GM19395 (cell line): ENCODE results near the gene INHBB.
"Not testable (repeated sequence)": the region's sequence is repeated elsewhere in the genome, so short reads cannot be mapped to it uniquely, and the experiment has no call there.

ENCODE experiments used
- ATAC-seq: cut with Tn5 transposase; IDR thresholded peaks from one replicate; pipeline ENCODE4 v1.9.1; 2021; ENCODE audit warnings: mild to moderate bottlenecking, moderate library complexity; ENCODE audit not compliant: unreplicated experiment

INHBB gene

GRCh38 chr2:120376679-120377640 is 31.0 kb downstream of the INHBB start:
- ATAC-seq, result no peak

- no peak for ATAC-seq
Measured at GRCh38 chr2:120378605-120379004, 32.7 kb downstream of the INHBB start.

- no peak for ATAC-seq
Measured at GRCh38 chr2:120379916-120380893, 34.3 kb downstream of the INHBB start.

DNA sequence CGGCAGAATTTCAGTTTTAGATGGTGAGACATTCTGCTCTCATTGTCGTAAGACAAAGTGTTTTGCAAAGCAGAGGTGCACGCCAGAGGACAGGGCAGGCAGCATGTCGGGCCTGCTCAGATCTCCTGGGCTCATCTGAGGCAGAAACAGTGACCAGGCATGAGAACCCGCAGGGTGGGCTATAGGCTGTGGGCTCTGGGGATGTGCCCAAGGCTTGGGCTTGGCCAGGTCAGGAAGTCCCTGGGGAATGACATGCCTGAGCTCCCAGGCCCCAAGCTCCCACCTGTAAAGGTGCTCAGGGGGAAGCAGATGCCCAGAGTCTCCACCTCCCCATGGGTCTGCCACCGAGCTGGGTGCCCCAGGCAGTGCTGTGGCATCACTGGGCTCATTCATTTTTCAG is 35.3 kb downstream of the INHBB start:
- no peak for ATAC-seq

GRCh38 chr2:120381661-120382060 is 35.7 kb downstream of the INHBB start:
- ATAC-seq, result no peak

DNA sequence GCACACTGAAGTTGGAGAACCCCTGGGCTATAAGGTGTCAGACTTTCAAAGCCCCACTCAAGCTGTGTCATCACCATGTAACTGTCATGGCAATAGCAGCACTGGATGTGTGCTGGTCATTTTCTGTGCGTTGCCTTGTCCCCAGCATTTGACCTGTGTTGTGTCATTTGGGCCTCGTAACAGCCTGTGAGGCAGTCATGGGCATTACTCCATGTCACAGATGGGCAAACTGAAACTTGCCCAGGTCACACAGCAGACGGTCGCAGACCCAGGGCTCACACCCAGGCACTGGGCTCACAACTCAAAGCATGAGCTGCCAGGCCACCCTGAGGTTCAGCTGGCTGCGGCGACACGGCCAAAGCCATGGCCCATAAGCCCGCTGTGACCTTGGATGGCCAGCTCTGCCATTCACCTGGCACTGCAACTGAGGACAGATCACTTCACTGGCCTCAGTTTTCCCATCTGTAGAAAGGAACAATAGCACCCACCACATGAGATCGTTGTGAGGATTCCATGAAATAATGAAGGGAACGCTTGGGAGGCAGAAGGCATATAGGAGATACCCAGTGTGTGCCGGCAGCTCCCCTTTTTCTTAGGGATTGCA is 36.7 kb downstream of the INHBB start:
- no peak for ATAC-seq

DNA sequence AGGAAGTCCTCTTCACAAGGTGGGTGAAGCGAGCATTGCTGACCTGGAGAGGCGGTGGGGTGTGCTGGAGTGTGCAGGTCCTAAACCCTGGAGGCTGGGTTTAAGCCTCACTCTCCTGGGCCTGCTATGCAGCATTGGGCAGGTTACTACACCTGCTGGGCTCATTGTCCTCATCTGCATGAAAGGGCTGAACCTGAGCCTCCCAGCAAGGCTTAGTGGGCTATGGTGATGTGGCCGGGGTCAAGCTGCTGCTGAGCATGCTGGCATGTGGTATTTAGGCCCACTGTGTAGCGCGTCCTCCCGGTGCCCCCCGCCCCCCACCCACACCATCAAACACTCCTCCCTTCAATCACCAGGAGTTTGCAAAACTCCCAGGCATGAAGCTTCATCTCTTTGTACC is 37.3 kb downstream of the INHBB start:
- no peak for ATAC-seq

GRCh38 chr2:120383631-120384340 is 37.9 kb downstream of the INHBB start:
- ATAC-seq, result no peak

DNA sequence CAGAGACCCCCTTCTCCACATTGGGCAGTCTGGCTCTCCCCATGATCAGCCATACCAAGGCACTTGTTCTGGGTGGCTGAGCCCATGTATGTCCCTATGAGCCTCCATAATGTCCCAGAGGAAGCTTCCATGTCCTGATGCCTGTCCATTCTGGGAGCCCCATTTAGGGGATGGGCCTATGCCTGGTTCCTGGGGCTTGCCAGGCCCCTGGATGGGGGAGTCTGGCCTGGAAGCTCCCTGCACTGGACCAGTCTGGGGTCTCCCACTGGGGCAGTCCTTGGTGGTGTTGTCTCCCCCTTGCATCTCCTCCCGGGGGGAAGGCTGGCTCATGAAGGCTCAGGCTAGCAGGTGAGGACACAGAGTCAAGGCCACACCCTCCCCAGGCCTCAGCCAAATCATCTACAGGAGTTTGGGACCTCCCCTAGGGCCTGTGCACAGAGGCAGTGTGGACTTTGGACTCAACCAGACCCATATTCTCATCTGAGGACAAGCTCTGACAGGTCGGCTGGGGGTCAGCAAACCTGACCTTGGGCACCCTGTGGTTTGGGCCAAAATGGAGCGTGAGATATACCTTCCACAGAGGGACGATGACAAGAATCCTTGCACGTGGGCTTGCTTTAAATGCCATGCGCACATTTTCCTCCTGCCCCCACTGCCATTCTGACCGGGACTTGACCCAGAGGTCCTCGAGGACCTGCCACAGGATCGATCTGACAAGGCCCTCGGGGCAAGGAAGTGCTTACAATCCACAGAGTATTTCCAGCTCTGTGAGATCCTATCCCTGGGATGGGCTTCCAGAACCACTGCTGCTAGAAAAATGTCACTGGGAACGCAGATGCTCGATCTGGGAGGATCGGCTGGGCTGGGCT is 38.8 kb downstream of the INHBB start:
- ATAC-seq, result no peak

DNA sequence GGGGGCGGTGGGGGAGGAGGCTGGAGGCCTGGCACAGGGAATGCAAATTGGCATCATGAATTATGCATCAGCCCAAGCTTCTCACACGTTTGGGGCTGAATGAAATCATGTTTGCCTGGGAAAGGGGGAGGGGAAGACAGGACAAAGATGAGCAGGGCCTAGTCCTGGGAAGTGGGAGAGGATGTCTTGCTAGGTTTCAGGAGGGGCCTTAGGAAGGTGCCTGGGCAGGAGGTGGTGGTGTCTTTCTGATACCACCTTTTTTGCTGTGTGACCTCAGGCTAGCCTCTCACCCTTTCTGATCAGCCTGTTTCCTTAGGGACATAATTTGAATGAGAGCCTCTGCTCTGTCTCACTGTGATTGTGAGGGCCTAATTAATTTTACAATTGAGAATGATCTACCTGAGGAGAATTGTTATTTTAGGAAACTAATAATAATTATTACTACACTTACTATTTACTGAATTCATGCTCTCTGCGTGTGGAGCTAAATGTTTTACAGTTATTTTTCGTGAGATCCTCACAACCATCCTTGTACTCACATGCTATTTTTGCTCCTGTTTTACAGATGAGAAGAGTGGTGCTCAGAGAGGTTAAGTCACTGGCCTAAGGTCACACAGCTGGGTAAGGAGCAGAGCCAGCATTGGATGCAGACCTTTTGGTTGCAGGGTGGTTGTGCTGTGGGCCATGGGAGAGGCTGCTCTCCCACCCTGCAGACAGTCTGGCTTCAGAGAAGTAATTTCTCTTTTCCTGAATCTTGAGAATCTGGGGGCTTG is 39.6 kb downstream of the INHBB start:
- no peak for ATAC-seq

DNA sequence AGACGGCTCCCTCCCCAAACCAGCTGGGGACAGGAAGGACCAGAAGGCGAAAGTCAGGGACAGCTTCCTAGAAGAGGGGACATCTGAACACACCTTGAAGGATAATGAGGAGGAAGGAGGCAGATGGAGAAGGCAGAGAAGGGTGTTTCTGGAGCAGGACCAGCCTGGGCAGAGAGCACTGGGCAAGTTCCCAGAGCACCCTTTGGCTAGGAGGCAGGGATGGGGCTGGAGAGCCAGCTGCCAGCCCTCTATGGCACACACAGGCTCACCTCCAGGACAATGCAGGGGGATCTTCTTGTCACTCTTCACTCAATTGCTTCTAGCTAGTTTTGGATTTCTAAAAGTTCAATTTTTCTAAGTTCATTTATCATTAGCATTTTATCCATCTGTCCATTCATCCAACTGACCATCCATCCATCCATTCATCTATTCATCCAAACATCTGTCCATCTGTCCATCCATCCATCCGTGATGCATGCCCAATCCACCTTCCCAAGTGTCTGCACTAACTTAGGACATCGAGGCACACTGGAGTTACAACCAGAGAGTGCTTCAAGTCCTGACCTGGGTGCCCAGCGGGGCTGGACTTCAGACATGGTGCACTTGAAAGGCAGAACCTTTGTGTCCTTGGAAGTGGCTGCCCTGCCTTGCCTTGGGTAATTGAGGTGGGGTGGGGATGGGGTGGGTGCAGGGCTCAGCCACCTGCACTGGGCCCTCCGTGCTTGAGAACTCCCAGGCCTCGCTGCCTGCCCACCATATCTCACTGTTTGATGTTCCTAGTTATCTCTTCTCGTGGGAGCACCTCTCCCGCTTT is 42.5 kb downstream of the INHBB start:
- ATAC-seq, result no peak

DNA sequence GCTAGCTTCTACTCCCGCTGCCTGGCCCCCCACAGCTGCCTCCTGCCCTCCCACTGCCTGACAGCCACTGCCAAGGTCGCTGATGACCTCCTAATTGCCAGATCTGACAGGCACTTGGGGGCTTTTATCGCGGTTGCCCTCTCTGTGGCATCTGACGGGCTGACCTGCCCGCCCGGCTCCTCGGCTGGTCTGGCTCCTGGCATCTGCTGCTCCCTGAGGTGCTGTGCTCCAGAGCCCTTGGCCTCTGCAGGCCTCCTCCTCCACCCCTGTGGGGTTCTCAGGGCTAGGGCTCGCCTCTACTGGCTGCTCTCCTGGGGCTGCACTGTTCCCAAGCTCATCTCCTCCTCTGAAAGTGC is 43.1 kb downstream of the INHBB start:
- ATAC-seq, result no peak

GRCh38 chr2:120390381-120391055 is 44.6 kb downstream of the INHBB start:
- ATAC-seq, result no peak

DNA sequence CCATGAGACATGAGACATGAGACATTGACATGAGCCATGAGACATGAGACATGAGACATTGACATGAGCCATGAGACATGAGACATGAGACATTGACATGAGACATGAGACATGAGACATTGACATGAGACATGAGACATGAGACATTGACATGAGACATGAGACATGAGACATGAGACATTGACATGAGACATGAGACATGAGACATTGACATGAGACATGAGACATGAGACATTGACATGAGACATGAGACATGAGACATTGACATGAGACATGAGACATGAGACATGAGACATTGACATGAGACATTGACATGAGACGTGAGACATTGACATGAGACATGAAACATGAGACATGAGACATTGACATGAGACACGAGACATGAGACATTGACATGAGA is 45.4 kb downstream of the INHBB start:
- not testable (repeated sequence) for ATAC-seq

DNA sequence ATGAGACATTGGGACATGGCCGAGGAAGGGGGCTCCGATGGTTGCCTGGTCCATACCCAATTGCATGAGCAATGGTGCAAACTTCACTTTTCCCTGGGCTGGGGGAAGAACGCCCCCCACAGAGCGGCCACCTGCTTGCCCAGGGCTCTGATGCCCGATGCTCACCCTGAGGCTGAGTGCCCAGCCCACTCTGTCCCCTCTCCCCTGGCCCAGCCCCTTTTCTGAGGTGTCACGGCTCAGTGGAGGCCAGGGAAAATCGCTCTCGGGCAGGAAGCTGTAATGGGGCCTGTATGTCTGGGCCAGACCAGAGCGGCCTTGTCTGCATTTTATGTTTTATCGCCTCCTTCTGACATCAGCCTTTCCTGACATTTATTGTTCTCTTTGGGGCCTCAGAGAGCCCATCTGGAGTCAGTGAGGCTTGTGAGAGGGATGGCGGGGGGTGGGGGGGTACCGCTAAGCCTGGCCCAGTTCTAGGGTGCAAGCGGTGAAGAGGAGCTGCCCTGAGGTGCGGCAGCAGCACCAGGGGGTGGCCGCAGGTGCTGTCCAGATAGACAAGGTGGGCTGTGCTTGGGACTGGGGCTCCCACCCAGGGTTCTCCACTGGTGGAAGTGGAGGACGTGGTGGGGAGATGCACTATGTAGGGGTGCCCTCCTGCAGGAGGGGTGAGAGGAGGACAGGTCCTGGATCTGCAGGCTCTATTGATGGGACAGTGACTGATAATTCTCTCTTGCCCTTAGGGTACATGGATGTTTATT is 46.2 kb downstream of the INHBB start:
- ATAC-seq, result no peak

DNA sequence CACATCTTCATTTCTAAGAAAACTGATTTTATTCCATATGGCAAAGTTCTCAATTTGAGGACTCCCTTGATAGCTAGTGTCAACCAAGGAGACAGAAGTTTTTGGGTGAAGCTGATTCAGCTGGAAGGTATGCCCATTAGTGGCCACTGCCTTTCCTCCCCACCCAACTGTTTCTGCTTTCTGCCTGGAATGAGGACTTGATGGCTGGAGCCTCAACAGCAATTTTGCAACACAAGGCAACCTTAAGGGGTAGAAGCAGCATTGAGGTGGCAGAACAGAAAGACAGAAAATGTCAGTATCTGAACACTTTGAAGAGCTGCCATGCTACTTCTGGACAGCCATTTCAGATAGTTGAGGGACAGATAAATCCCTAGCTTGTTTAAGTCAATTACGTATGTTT is 47.0 kb downstream of the INHBB start:
- ATAC-seq, result no peak

- no peak for ATAC-seq
Measured at GRCh38 chr2:120393456-120393855, 47.5 kb downstream of the INHBB start.
